ENCODE data around the gene RAPGEF1. TPM values are rescaled to one million over a fixed set of nuclear protein-coding genes. Genes with fewer than 3 reads are reported as not detected.
"Not testable (repeated sequence)": the region's sequence is repeated elsewhere in the genome, so short reads cannot be mapped to it uniquely, and the experiment has no call there.

The RAPGEF1 gene
- total and polyA plus RNA-seq, 3 donors from 2014 or later: 36.1 to 56.9 (median 55.8) TPM

DNA sequence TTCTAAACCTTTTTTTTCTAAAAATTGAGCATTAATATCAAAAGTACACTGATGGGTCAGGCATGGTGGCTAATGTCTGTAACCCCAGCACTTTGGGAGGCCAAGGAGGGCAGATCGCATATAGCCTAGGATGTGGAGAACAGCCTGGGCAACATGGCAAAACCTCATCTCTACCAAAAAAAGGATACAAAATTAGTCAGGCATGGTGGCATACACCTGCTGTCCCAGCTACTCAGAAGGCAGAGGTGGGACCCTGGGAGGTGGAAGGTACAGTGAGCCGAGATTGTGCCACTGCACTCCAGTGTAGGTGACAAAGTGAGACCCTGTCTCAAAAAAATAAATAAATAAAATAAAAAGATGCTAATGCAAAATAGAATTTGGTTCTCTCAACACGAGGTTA is 49.4 kb downstream of the RAPGEF1 start:
- no peaks in the 10 kb centered on the region for H3K9me3 ChIP-seq
- intact Hi-C loops (cut with DNase I; ENCODE audit: low total_unique reads): no loop called here
- DNase-seq: no peak
- no peak overlapping the region for H3K27ac ChIP-seq
- no peaks in the 10 kb centered on the region for H3K27me3 ChIP-seq
- H3K4me1 ChIP-seq: peaks cover 4% of the 10 kb centered on the region
- TF ChIP-seq, protein P1, sequence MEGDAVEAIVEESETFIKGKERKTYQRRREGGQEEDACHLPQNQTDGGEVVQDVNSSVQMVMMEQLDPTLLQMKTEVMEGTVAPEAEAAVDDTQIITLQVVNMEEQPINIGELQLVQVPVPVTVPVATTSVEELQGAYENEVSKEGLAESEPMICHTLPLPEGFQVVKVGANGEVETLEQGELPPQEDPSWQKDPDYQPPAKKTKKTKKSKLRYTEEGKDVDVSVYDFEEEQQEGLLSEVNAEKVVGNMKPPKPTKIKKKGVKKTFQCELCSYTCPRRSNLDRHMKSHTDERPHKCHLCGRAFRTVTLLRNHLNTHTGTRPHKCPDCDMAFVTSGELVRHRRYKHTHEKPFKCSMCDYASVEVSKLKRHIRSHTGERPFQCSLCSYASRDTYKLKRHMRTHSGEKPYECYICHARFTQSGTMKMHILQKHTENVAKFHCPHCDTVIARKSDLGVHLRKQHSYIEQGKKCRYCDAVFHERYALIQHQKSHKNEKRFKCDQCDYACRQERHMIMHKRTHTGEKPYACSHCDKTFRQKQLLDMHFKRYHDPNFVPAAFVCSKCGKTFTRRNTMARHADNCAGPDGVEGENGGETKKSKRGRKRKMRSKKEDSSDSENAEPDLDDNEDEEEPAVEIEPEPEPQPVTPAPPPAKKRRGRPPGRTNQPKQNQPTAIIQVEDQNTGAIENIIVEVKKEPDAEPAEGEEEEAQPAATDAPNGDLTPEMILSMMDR (IDR thresholded peaks at IDR 0.05): no peak
- no peak for TF ChIP-seq POLR2A (IDR thresholded peaks at IDR 0.05)
- H3K4me3 ChIP-seq: no peak overlapping the region
- no peaks in the 10 kb centered on the region for H3K36me3 ChIP-seq (ENCODE audit: low read depth, missing control alignments)
- WGBS, 2 donors: 50 to 83% methylated on average over 3 of the region's 3 CpGs

GRCh38 chr9:131688377-131688776 is 51.5 kb downstream of the RAPGEF1 start:
- H3K9me3 ChIP-seq: no peaks in the 10 kb centered on the region
- H3K27ac ChIP-seq: no peak overlapping the region
- no peaks in the 10 kb centered on the region for H3K36me3 ChIP-seq (ENCODE audit: low read depth, missing control alignments)
- WGBS, 2 donors: 79 to 95% methylated on average over 3 of the region's 3 CpGs
- intact Hi-C loops (cut with DNase I; ENCODE audit: low total_unique reads): no loop called here
- no peak for DNase-seq
- peaks cover under 1% of the 10 kb centered on the region for H3K4me1 ChIP-seq
- H3K27me3 ChIP-seq: no peaks in the 10 kb centered on the region
- no peak overlapping the region for H3K4me3 ChIP-seq
- TF ChIP-seq, protein P1 (IDR thresholded peaks at IDR 0.05): no peak
- TF ChIP-seq POLR2A (IDR thresholded peaks at IDR 0.05): no peak

DNA sequence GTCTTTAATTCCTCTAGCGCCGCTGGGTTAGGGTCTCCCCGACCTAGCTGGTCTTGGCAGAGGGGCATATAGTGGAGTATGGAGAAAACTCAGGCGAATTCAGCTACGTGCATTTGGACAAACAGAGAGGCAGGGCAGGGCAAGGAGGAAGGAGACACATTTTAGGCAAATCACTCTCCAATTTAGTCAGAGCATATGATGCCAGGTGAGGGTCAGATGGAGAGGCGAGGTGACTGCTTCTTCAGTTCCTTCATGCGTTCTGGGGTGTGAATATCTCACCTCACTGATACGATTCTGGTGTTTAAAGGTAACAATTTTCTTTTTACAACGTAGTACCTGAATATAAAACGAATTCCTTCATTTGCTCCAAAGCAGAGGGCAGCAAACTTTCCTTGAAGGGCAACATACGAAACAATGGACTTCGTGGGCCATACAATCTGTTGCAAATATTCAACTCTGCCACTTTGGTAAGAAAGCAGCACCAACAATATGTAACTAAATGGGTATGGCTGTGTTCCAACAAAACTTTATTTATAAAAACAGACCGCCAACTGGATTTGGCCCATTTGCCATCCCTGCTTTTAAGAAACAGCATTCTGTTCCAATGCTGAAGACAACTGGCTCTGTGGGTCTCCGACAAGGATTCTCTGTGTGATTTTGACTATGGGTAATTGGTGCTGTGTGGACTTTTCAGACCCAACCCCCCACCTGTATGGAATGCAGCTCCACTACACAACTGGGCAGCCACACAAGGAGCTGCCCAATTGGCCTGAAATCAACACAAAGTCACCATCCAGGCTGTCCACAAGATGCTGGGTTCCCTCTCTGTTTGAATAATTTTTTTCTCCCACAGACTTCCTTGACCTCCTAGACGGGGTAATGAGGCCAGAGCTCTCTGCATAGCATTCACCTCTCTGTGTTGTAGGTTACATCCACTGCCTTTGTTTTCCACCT is 53.8 kb downstream of the RAPGEF1 start:
- no peak overlapping the region for H3K4me3 ChIP-seq
- no peaks in the 10 kb centered on the region for H3K36me3 ChIP-seq (ENCODE audit: low read depth, missing control alignments)
- H3K9me3 ChIP-seq: no peaks in the 10 kb centered on the region
- 92 to 97% methylated on average over 15 of the region's 15 CpGs for WGBS, 2 donors
- no peaks in the 10 kb centered on the region for H3K27me3 ChIP-seq
- TF ChIP-seq, protein P1 (IDR thresholded peaks at IDR 0.05): no peak
- TF ChIP-seq POLR2A (IDR thresholded peaks at IDR 0.05): no peak
- H3K4me1 ChIP-seq: no peaks in the 10 kb centered on the region
- H3K27ac ChIP-seq: no peak overlapping the region
- intact Hi-C loops (cut with DNase I; ENCODE audit: low total_unique reads): no loop called here
- no peak for DNase-seq

- H3K9me3 ChIP-seq; DNase-seq; H3K36me3 ChIP-seq (ENCODE audit: low read depth, missing control alignments); H3K27me3 ChIP-seq; H3K27ac ChIP-seq; intact Hi-C loops (cut with DNase I; ENCODE audit: low total_unique reads); H3K4me3 ChIP-seq: not testable (repeated sequence)
- WGBS, 2 donors: 94 to 96% methylated on average over 4 of the region's 4 CpGs
- peaks cover 14% of the 10 kb centered on the region for H3K4me1 ChIP-seq
Observed at GRCh38 chr9:131683094-131683493, 56.8 kb downstream of the RAPGEF1 start.

- H3K27ac ChIP-seq: no peak overlapping the region
- H3K9me3 ChIP-seq: no peaks in the 10 kb centered on the region
- no peak overlapping the region for H3K4me3 ChIP-seq
- WGBS, 2 donors: 72 to 79% methylated on average over 11 of the region's 11 CpGs
- TF ChIP-seq, protein P1 (IDR thresholded peaks at IDR 0.05): no peak
- TF ChIP-seq POLR2A (IDR thresholded peaks at IDR 0.05): no peak
- H3K4me1 ChIP-seq: peaks cover 20% of the 10 kb centered on the region
- no peaks in the 10 kb centered on the region for H3K27me3 ChIP-seq
- intact Hi-C loops (cut with DNase I; ENCODE audit: low total_unique reads): no loop called here
- no peak for DNase-seq
- no peaks in the 10 kb centered on the region for H3K36me3 ChIP-seq (ENCODE audit: low read depth, missing control alignments)
Observed at GRCh38 chr9:131682261-131682660, 57.6 kb downstream of the RAPGEF1 start.

GRCh38 chr9:131681826-131682225 is 58.0 kb downstream of the RAPGEF1 start:
- DNase-seq; H3K4me3 ChIP-seq; intact Hi-C loops (cut with DNase I; ENCODE audit: low total_unique reads); H3K27me3 ChIP-seq; H3K9me3 ChIP-seq; H3K36me3 ChIP-seq (ENCODE audit: low read depth, missing control alignments); H3K27ac ChIP-seq: not testable (repeated sequence)
- H3K4me1 ChIP-seq: peaks cover 25% of the 10 kb centered on the region
- WGBS, 2 donors: 81 to 82% methylated on average over 10 of the region's 10 CpGs

DNA sequence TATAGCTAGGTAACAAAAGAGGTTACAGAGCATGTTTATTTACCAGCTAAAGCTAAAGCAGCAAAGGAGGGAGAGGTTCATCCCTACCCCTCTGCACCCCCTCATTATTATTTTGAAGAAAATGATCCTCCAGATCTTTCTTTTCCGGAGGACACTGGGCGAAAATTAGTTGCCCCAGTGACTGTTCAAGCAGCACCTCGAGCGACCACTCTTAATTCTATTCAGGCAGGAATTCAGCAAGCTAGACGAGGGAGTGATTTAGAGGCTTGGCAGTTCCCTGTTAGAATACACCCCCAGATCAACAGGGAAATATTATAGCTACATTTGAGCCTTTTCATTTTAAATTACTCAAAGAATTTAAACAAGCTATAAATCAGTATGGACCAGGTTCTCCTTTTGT is 58.8 kb downstream of the RAPGEF1 start:
- intact Hi-C loops (cut with DNase I; ENCODE audit: low total_unique reads): not testable (repeated sequence)

More for the DNA sequence above, 58.8 kb downstream of the RAPGEF1 start:
- not testable (repeated sequence) for H3K27ac ChIP-seq; DNase-seq; H3K27me3 ChIP-seq; H3K9me3 ChIP-seq; H3K36me3 ChIP-seq (ENCODE audit: low read depth, missing control alignments); H3K4me3 ChIP-seq
- peaks cover 32% of the 10 kb centered on the region for H3K4me1 ChIP-seq
- WGBS, 2 donors: 89 to 90% methylated on average over 5 of the region's 5 CpGs

Measured in testis (tissue), 3 donors.